Measurements from ENCODE around the gene MGST2. TPM values are rescaled to one million over a fixed set of nuclear protein-coding genes. Genes with fewer than 3 reads are reported as not detected.

MGST2 gene
- total RNA-seq, 1 experiment from 2014 or later: 14.9 TPM

GRCh38 chr4:139645458-139645857 lies 20.2 kb upstream of the MGST2 start:
- H3K4me3 Mint-ChIP-seq: no peak overlapping the region
- H3K4me1 Mint-ChIP-seq: no peaks in the 10 kb centered on the region
- ATAC-seq (no peak), DNase-seq (ENCODE audit: low spot score) (no peak)
- ChIA-PET POLR2A (no interaction called here), CTCF (interaction anchor here (1.6 to 2.4 kb wide), 2 partner anchors 11 to 12 kb away, joined by 3 to 11 read pairs; no protein-coding TSS in a partner anchor)
- no peaks in the 10 kb centered on the region for H3K9me3 Mint-ChIP-seq
- TF ChIP-seq ZNF232 (CRISPR knock-in tag; IDR thresholded peaks at IDR 0.05) (no peak), HMGA2 (CRISPR knock-in tag; IDR thresholded peaks at IDR 0.05) (no peak), FOXJ3 (CRISPR knock-in tag; IDR thresholded peaks at IDR 0.05; ENCODE audit: borderline replicate concordance) (no peak), ETV6 (CRISPR knock-in tag; IDR thresholded peaks at IDR 0.05) (no peak), MAX (CRISPR knock-in tag; IDR thresholded peaks at IDR 0.05) (no peak), TEAD1 (CRISPR knock-in tag; IDR thresholded peaks at IDR 0.05) (no peak), JUN (CRISPR knock-in tag; IDR thresholded peaks at IDR 0.05) (no peak), ZNF263 (CRISPR knock-in tag; IDR thresholded peaks at IDR 0.05; ENCODE audit: low read depth) (no peak), ZNF532 (CRISPR knock-in tag; IDR thresholded peaks at IDR 0.05; ENCODE audit: borderline replicate concordance) (no peak), SP1 (CRISPR knock-in tag; conservative IDR thresholded peaks at IDR 0.05) (no peak), NFATC4 (CRISPR knock-in tag; IDR thresholded peaks at IDR 0.05) (no peak), ATF2 (CRISPR knock-in tag; IDR thresholded peaks at IDR 0.05; ENCODE audit: borderline replicate concordance, low read depth) (no peak)
- H3K36me3 Mint-ChIP-seq: no peaks in the 10 kb centered on the region
- H3K27me3 Mint-ChIP-seq (ENCODE audit: low read depth): no peaks in the 10 kb centered on the region
- no peak overlapping the region for H3K27ac Mint-ChIP-seq

- CTCF ChIA-PET: no interaction called here
- no peak for ATAC-seq
- H3K4me3 Mint-ChIP-seq: no peak overlapping the region
- no peaks in the 10 kb centered on the region for H3K4me1 Mint-ChIP-seq
- DNase-seq (ENCODE audit: low spot score): no peak
- H3K27me3 Mint-ChIP-seq (ENCODE audit: low read depth): no peaks in the 10 kb centered on the region
- no peaks in the 10 kb centered on the region for H3K36me3 Mint-ChIP-seq
- no peak overlapping the region for H3K27ac Mint-ChIP-seq
- POLR2A ChIA-PET: no interaction called here
- no peaks in the 10 kb centered on the region for H3K9me3 Mint-ChIP-seq
- TF ChIP-seq NR1H2 (CRISPR knock-in tag; IDR thresholded peaks at IDR 0.05) (no peak), HMGXB4 (CRISPR knock-in tag; IDR thresholded peaks at IDR 0.05) (no peak), SP1 (CRISPR knock-in tag; conservative IDR thresholded peaks at IDR 0.05) (no peak), ATF1 (CRISPR knock-in tag; IDR thresholded peaks at IDR 0.05) (no peak), CBFB (CRISPR knock-in tag; IDR thresholded peaks at IDR 0.05; ENCODE audit: low read depth) (no peak), ZNF263 (CRISPR knock-in tag; IDR thresholded peaks at IDR 0.05; ENCODE audit: low read depth) (no peak), CTCF (IDR thresholded peaks at IDR 0.05) (no peak), NR3C1 (CRISPR knock-in tag; conservative IDR thresholded peaks at IDR 0.05; ENCODE audit: low read depth) (no peak), RORB (CRISPR knock-in tag; IDR thresholded peaks at IDR 0.05) (no peak), ZNF512 (CRISPR knock-in tag; IDR thresholded peaks at IDR 0.05; ENCODE audit: borderline replicate concordance) (no peak), ZNF423 (CRISPR knock-in tag; IDR thresholded peaks at IDR 0.05) (no peak), GTF2I (CRISPR knock-in tag; conservative IDR thresholded peaks at IDR 0.05) (no peak), USF1 (CRISPR knock-in tag; IDR thresholded peaks at IDR 0.05) (no peak), TEAD4 (CRISPR knock-in tag; IDR thresholded peaks at IDR 0.05) (no peak), GABPB1 (CRISPR knock-in tag; IDR thresholded peaks at IDR 0.05) (no peak), ZNF671 (CRISPR knock-in tag; IDR thresholded peaks at IDR 0.05) (no peak)
Measured at GRCh38 chr4:139647184-139647583, 18.4 kb upstream of the MGST2 start.
